Parathyroid adenoma (tissue), 2 donors: ENCODE results near the gene NADK2.
"Not testable (repeated sequence)": the region's sequence is repeated elsewhere in the genome, so short reads cannot be mapped to it uniquely, and the experiment has no call there.

ENCODE experiments used
- H2AFZ ChIP-seq: fragments of 300-600 bp; sonication (generic); one replicate; pipeline ENCODE4 v1.7.0; 2017; ENCODE audit warnings: antibody characterized with exemption, mild to moderate bottlenecking
- H3K27ac ChIP-seq: fragments of 300-600 bp; sonication (generic); one replicate; pipeline ENCODE4 v1.7.0; 2017
- H3K27me3 ChIP-seq: fragments of 300-600 bp; sonication (generic); one replicate; pipeline ENCODE4 v1.7.0; 2017; ENCODE audit warnings: low read length; ENCODE audit not compliant: control insufficient read depth, insufficient read depth
- H3K36me3 ChIP-seq: fragments of 300-600 bp; sonication (generic); one replicate; pipeline ENCODE4 v1.7.0; 2017; ENCODE audit warnings: low read length; ENCODE audit not compliant: control insufficient read depth, insufficient read depth
- H3K4me1 ChIP-seq: fragments of 300-600 bp; sonication (generic); one replicate; pipeline ENCODE4 v1.7.0; 2017; ENCODE audit warnings: control low read depth
- H3K4me2 ChIP-seq: fragments of 300-600 bp; sonication (generic); one replicate; pipeline ENCODE4 v1.7.0; 2017; ENCODE audit warnings: low read length
- H3K4me3 ChIP-seq: fragments of 300-600 bp; sonication (generic); one replicate; pipeline ENCODE4 v1.7.0; 2017; ENCODE audit warnings: low read depth, low read length
- H3K79me2 ChIP-seq: fragments of 300-600 bp; sonication (generic); one replicate; pipeline ENCODE4 v1.7.0; 2017; ENCODE audit warnings: control low read depth
- H3K9ac ChIP-seq: fragments of 300-600 bp; sonication (generic); one replicate; pipeline ENCODE4 v1.7.0; 2017; ENCODE audit warnings: mild to moderate bottlenecking
- H3K9me3 ChIP-seq: fragments of 300-600 bp; sonication (generic); one replicate; pipeline ENCODE4 v1.7.0; 2017; ENCODE audit warnings: low read length; ENCODE audit not compliant: control insufficient read depth
- TF ChIP-seq, protein P1 (sequence below): fragments of 300-600 bp; sonication (generic); IDR thresholded peaks from one replicate; pipeline ENCODE4 v1.7.0; 2017; ENCODE audit warnings: antibody characterized with exemption, mild to moderate bottlenecking
- donor health status: primary hyperparathyroidism.

NADK2 gene, protein sequence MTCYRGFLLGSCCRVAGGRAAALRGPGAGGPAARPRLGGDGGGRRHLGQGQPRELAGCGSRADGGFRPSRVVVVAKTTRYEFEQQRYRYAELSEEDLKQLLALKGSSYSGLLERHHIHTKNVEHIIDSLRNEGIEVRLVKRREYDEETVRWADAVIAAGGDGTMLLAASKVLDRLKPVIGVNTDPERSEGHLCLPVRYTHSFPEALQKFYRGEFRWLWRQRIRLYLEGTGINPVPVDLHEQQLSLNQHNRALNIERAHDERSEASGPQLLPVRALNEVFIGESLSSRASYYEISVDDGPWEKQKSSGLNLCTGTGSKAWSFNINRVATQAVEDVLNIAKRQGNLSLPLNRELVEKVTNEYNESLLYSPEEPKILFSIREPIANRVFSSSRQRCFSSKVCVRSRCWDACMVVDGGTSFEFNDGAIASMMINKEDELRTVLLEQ

GRCh38 chr5:36241631-36242533 is at the start of gene NADK2:
TSS of gene NADK2 (minus strand) at chr5:36241925. CDS start at chr5:36241798, 127 bp downstream.
- Histone ChIP-seq H3K4me3 (peak within 1 kb of the TSS; percentile 82), H3K27me3 (no peaks in the 10 kb centered on the region), H3K27ac (peak within 1 kb of the TSS; percentile 89), H3K9ac (peak within 1 kb of the TSS; percentile 85), H3K36me3 (no peaks in the 10 kb centered on the region), H3K79me2 (no peaks in the 10 kb centered on the region), H2AFZ (peak within 1 kb of the TSS; percentile 96), H3K9me3 (no peaks in the 10 kb centered on the region), H3K4me1 (peaks cover 12% of the 10 kb centered on the region), H3K4me2 (peak within 1 kb of the TSS; percentile 76)
- TF ChIP-seq, protein P1, sequence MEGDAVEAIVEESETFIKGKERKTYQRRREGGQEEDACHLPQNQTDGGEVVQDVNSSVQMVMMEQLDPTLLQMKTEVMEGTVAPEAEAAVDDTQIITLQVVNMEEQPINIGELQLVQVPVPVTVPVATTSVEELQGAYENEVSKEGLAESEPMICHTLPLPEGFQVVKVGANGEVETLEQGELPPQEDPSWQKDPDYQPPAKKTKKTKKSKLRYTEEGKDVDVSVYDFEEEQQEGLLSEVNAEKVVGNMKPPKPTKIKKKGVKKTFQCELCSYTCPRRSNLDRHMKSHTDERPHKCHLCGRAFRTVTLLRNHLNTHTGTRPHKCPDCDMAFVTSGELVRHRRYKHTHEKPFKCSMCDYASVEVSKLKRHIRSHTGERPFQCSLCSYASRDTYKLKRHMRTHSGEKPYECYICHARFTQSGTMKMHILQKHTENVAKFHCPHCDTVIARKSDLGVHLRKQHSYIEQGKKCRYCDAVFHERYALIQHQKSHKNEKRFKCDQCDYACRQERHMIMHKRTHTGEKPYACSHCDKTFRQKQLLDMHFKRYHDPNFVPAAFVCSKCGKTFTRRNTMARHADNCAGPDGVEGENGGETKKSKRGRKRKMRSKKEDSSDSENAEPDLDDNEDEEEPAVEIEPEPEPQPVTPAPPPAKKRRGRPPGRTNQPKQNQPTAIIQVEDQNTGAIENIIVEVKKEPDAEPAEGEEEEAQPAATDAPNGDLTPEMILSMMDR: peak; percentile 78

GRCh38 chr5:36285837-36286615 is 44.3 kb upstream of the NADK2 start:
- Histone ChIP-seq H3K27me3 (no peaks in the 10 kb centered on the region), H3K9ac (no peak overlapping the region), H3K4me3 (no peak overlapping the region), H3K36me3 (no peaks in the 10 kb centered on the region), H3K9me3 (no peaks in the 10 kb centered on the region), H3K27ac (no peak overlapping the region), H3K4me2 (no peak overlapping the region), H2AFZ (no peak overlapping the region), H3K4me1 (no peaks in the 10 kb centered on the region), H3K79me2 (no peaks in the 10 kb centered on the region)
- TF ChIP-seq, protein P1: no peak

- not testable (repeated sequence) for H3K4me3 ChIP-seq, H3K79me2 ChIP-seq, H3K4me1 ChIP-seq, H3K27me3 ChIP-seq, H3K9ac ChIP-seq, H3K36me3 ChIP-seq, H3K4me2 ChIP-seq, H3K9me3 ChIP-seq, H3K27ac ChIP-seq, H2AFZ ChIP-seq
These were observed 42.0 kb upstream of the NADK2 start for GRCh38 chr5:36283775-36284174.

DNA sequence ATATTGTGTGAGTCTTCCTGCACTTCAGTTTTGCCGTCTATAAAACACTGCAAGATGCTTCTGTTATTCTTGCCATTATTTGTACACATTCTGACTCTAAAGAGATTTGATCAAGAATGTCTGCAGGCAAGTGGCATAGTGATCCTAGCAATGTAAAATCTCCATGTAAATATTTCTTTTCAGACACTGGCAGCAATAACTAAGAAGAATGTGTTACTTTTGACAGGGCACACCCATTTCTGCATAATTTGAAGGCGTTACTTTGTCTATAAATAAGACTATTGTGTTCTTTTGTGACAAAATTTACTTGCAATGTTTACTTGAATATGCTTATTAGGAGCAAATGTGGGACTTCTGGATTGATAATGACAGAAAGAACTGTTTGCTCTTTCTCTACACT is 39.9 kb upstream of the NADK2 start:
- Histone ChIP-seq H3K9me3 (no peaks in the 10 kb centered on the region), H3K4me1 (no peaks in the 10 kb centered on the region), H3K4me2 (no peak overlapping the region), H2AFZ (no peak overlapping the region), H3K79me2 (no peaks in the 10 kb centered on the region), H3K27me3 (no peaks in the 10 kb centered on the region), H3K36me3 (no peaks in the 10 kb centered on the region), H3K27ac (no peak overlapping the region), H3K9ac (no peak overlapping the region), H3K4me3 (no peak overlapping the region)
- TF ChIP-seq, protein P1: no peak
